GM12878 (cell line): ENCODE results near the gene RASSF8. TPM values are rescaled to one million over a fixed set of nuclear protein-coding genes. Genes with fewer than 3 reads are reported as not detected.

Experiments
- ATAC-seq: fragments of 200-7000 bp; cut with Tn5 transposase; 3 replicates; pipeline ENCODE4 v1.9.1; 2020; ENCODE audit warnings: mild to moderate bottlenecking, moderate library complexity
- BruUV-seq: library from RNA; stranded (reverse); fragments of 400-500 nt; replicated peaks from 2 replicates; lab custom pipeline; 2021; lab: Mats Ljungman, UMichigan
- CTCF ChIA-PET: fragments of 300-600 bp; sonication (Branson Sonifier 250); formaldehyde crosslinking; extraction: SDS; loops from one replicate; lab custom pipeline; 2021; ENCODE audit warnings: inconsistent platforms; lab: Yijun Ruan, JAX
- POLR2A ChIA-PET: fragments of 350-600 bp; formaldehyde crosslinking; extraction: SDS; loops from one replicate; lab custom pipeline; 2021; ENCODE audit warnings: inconsistent platforms; lab: Charles Lee
- RAD21 ChIA-PET: fragments of 300-600 bp; sonication (Branson Sonifier 250); formaldehyde crosslinking; loops from one replicate; lab custom pipeline; 2023; ENCODE audit warnings: antibody characterized with exemption; ENCODE audit not compliant: unreplicated experiment; lab: Charles Lee
- SMC1A ChIA-PET: fragments of 300-600 bp; sonication (Branson Sonifier 250); formaldehyde crosslinking; loops from one replicate; lab custom pipeline; 2023; ENCODE audit not compliant: unreplicated experiment, uncharacterized antibody; lab: Charles Lee
- DNase-seq: peaks from one replicate; pipeline ENCODE4 v3.0.0-alpha.2; 2011; ENCODE audit warnings: low read depth, low spot score
- FAIRE-seq: peaks from 3 replicates; lab custom pipeline; 2011; peaks lifted over from hg19 to GRCh38; lab: Jason Lieb, UNC
- H2AFZ ChIP-seq: 2 replicates; pipeline ENCODE4 v1.6.0; 2011; ENCODE audit warnings: low read depth, low read length, control low read depth; ENCODE audit not compliant: control insufficient read depth
- H3K27ac ChIP-seq: 2 replicates; pipeline ENCODE4 v1.5.1; 2011; ENCODE audit warnings: control low read depth; ENCODE audit not compliant: control insufficient read depth, insufficient read depth
- H3K27me3 ChIP-seq, 2 experiments: replicated peaks in 1 of 2; 2 replicates each; pipeline versions ENCODE4 v1.6.0 to v1.6.1; 2011; ENCODE audit warnings: low read length in 1 of 2; ENCODE audit not compliant: control insufficient read depth in 2 of 2, insufficient read depth in 2 of 2
- H3K36me3 ChIP-seq, 2 experiments: 2 replicates each; pipeline ENCODE4 v1.5.1; 2011; ENCODE audit warnings: low read length in 1 of 2; ENCODE audit not compliant: control insufficient read depth in 2 of 2, insufficient read depth in 2 of 2
- H3K4me1 ChIP-seq: 2 replicates; pipeline ENCODE4 v1.6.1; 2011; ENCODE audit warnings: mild to moderate bottlenecking, low read length, moderate library complexity, mixed read lengths; ENCODE audit not compliant: control insufficient read depth, insufficient read depth
- H3K4me2 ChIP-seq: 2 replicates; pipeline ENCODE4 v1.6.0; 2011; ENCODE audit warnings: control low read depth; ENCODE audit not compliant: control insufficient read depth, insufficient read depth
- H3K4me3 ChIP-seq: fragments of 200-600 bp; sonication (generic); 2 replicates; pipeline ENCODE4 v1.5.1; 2016
- H3K79me2 ChIP-seq: 2 replicates; pipeline ENCODE4 v1.6.0; 2011; ENCODE audit warnings: low read length; ENCODE audit not compliant: control insufficient read depth, insufficient read depth
- H3K9ac ChIP-seq: 2 replicates; pipeline ENCODE4 v1.8.0; 2011; ENCODE audit warnings: low read length, control low read depth, mixed read lengths; ENCODE audit not compliant: control insufficient read depth, insufficient read depth
- H3K9me3 ChIP-seq: replicated peaks from 3 replicates; pipeline ENCODE4 v1.5.1; 2011; ENCODE audit warnings: mild to moderate bottlenecking, low read length; ENCODE audit not compliant: control insufficient read depth, insufficient read depth
- H4K20me1 ChIP-seq: 2 replicates; pipeline ENCODE4 v1.6.0; 2011; ENCODE audit not compliant: control insufficient read depth, insufficient read depth
- BCL3 ChIP-seq: IDR thresholded peaks from 2 replicates; pipeline ENCODE4 v1.6.1; 2011; ENCODE audit warnings: borderline replicate concordance, low read depth, mild to moderate bottlenecking, moderate library complexity, low read length; ENCODE audit not compliant: insufficient read depth, poor library complexity, severe bottlenecking
- MYC ChIP-seq: IDR thresholded peaks from 2 replicates; pipeline ENCODE4 v1.6.1; 2011; ENCODE audit warnings: mild to moderate bottlenecking, low read length, moderate library complexity, inconsistent platforms; ENCODE audit not compliant: insufficient read depth, insufficient replicate concordance, insufficient read length, severe bottlenecking
- POLR2AphosphoS2 ChIP-seq: IDR thresholded peaks from 2 replicates; pipeline ENCODE4 v1.6.1; 2011; ENCODE audit warnings: low read depth, mild to moderate bottlenecking, low read length, improper control_type of control experiment, moderate library complexity
- RAD51 ChIP-seq: fragments of 450-650 bp; IDR thresholded peaks from 2 replicates; pipeline ENCODE4 v1.6.1; 2016; ENCODE audit warnings: moderate library complexity, mild to moderate bottlenecking, inconsistent platforms
- RCOR1 ChIP-seq: conservative IDR thresholded peaks from 2 replicates; pipeline ENCODE4 v1.6.1; 2012; ENCODE audit warnings: low read depth, low read length, improper control_type of control experiment
- ZBTB4 ChIP-seq: fragments of 450-650 bp; formaldehyde crosslinking; IDR thresholded peaks from 2 replicates; pipeline ENCODE4 v1.4.0; 2022; ENCODE audit warnings: mild to moderate bottlenecking, moderate library complexity
- WGBS: methylation state at CpG from one replicate; pipeline ENCODE4 v1.1.6; 2016; ENCODE audit warnings: low lambda C conversion rate; ENCODE audit not compliant: insufficient replicate concordance, insufficient coverage; ENCODE audit errors: missing lambda C conversion rate; 5-methylcytosine and 5-hydroxymethylcytosine counted together
- in situ Hi-C: fragments of 300-500 bp; cut with MboI; formaldehyde crosslinking; loops from 9 replicates; pipeline ENCODE4 v1.14.3; 2018; ENCODE audit warnings: mixed read lengths
- intact Hi-C: fragments of 100-400 bp; cut with micrococcal nuclease; formaldehyde crosslinking; loops from one replicate; pipeline ENCODE4 v1.14.2; 2022; ENCODE audit not compliant: unreplicated experiment
- polyA plus RNA-seq, 11 experiments: library from polyadenylated mRNA; depleted of rRNA in 4 of 11; unstranded in 6 of 11; stranded (reverse) in 5 of 11; fragments of >200 nt; fragmentation: Nextera tagmentation in 4 of 11; fragmentation: Illumina TruSeq in 1 of 11; extraction: Ambion mirVana in 4 of 11; extraction: Trizol in 1 of 11; gene quantifications; 1 replicate in 1 of 11; 2 replicates in 10 of 11; pipeline versions ENCODE4 v1.2.1 to v1.2.3, GENCODE V29; 2011 to 2016; ENCODE audit warnings: inconsistent platforms in 2 of 11, missing spikeins in 2 of 11, low read depth in 1 of 11
- total RNA-seq, 4 experiments: library from RNA; depleted of rRNA in 3 of 4; stranded (reverse); fragments of >200 nt in 3 of 4; fragmentation: Illumina TruSeq in 1 of 4; extraction: Trizol in 1 of 4; gene quantifications; 2 replicates each; pipeline versions ENCODE4 v1.2.1 to v1.2.3, GENCODE V29; 2013 to 2021

The RASSF8 gene
- total and polyA plus RNA-seq, 10 of the 15 experiments (the other 5 are each of a cell fraction or from before 2014, with no cell fraction given): 0.06 to 0.18 (median 0.08) TPM; not detected in 6

GRCh38 chr12:26112703-26113147, 154.2 kb downstream of the RASSF8 start (continued):
- TF ChIP-seq BCL3: no peak
- no peak for TF ChIP-seq ZBTB4 (CRISPR knock-in tag)
- no peak for TF ChIP-seq RCOR1
- TF ChIP-seq MYC: no peak
- TF ChIP-seq, all 136 proteins: peak for 0

- CTCF ChIA-PET: no interaction called here
- intact Hi-C loops: no loop called here
Measured at GRCh38 chr12:26113181-26113654, 154.7 kb downstream of the RASSF8 start.

More at GRCh38 chr12:26113181-26113654, 154.7 kb downstream of the RASSF8 start:
- Histone ChIP-seq H2AFZ (no peak overlapping the region; the same call in 1 of the 2 replicates), H3K4me1 (peaks cover 17% of the 10 kb centered on the region), H3K27me3 (peaks cover 0 to 15% of the 10 kb centered on the region in 2 experiments; a peak in 1 of 4 replicates), H3K27ac (no peak overlapping the region), H3K79me2 (no peaks in the 10 kb centered on the region), H3K9ac (no peak overlapping the region), H3K36me3 (no peaks in the 10 kb centered on the region), H3K4me2 (peak overlapping the region; percentile 90), H3K4me3 (peak overlapping the region; percentile 73; the same call in 1 of the 2 replicates), H4K20me1 (no peaks in the 10 kb centered on the region), H3K9me3 (no peaks in the 10 kb centered on the region; the same call in 1 of the 3 replicates)
- POLR2A ChIA-PET: interaction anchor here (0.5 kb wide), 1 partner anchor 483 kb away, joined by 7 read pairs; no protein-coding TSS in a partner anchor
- ATAC-seq (no peak), FAIRE-seq (no peak), DNase-seq (no peak)
- WGBS: 19% methylated on average over 6 of the region's 6 CpGs
- BruUV-seq: no TSS peak
- in situ Hi-C loops: loop anchor here (25.0 kb wide), 1 partner anchor 524 kb away; no protein-coding TSS in a partner anchor
- RAD21 ChIA-PET: no interaction called here
- SMC1A ChIA-PET: interaction anchor here (1.1 kb wide), 1 partner anchor 37 kb away, joined by 4 read pairs; no protein-coding TSS in a partner anchor
- TF ChIP-seq RAD51 (peak; percentile 33), POLR2AphosphoS2 (no peak)
